Activated CD4-positive, alpha-beta T cell treated with anti-CD3 and anti-CD28 coated beads for 48 hours (primary cell): ENCODE measurements around the gene RPS21.

Experiments
- DNase-seq: peaks from one replicate; pipeline ENCODE4 v3.0.0-alpha.2; 2020

The RPS21 gene

GRCh38 chr20:62428396-62429295 lies 41.7 kb downstream of the RPS21 start:
- DNase-seq, result no peak

DNA sequence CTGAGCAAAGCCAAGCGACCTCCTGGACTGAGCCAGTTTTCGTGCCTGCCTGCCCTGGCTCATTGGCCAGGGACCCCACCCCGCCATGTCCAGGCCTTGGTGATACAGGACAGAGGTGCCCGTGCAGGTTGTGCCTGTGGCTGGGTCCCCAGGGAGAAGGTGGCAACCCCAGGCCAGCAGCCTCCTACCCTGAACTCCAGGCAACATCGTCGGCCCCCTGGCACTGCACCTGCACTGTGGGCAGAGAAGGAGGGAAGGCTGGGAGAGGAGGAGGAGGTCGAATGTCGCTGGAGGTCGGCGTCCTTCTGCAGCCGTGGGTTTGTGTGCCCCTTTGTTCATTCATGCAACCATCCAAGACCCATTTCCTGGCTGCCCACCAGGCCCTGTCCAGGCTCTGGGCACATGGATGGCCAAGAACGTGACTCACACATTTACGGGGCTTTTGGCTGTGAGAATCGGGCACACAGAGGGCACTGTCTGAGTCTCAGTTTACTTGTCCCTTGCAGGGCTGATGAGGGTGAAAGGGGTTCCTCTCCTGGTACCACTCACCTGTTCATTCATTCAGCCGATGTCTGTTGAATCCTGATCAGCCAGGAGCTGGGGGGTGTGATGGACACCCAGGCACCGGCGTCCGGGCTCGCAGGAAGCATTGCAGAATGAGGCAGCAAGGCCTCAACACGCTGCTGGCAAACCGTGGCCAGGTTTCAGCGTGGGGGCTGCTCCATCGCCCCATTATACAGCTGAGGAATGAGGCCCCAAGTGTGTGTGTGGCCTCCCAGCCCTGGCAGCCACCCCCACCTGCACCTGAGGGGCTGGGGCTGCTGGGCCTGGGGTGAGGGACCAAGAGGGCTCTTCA lies 42.8 kb downstream of the RPS21 start:
- no peak for DNase-seq

DNA sequence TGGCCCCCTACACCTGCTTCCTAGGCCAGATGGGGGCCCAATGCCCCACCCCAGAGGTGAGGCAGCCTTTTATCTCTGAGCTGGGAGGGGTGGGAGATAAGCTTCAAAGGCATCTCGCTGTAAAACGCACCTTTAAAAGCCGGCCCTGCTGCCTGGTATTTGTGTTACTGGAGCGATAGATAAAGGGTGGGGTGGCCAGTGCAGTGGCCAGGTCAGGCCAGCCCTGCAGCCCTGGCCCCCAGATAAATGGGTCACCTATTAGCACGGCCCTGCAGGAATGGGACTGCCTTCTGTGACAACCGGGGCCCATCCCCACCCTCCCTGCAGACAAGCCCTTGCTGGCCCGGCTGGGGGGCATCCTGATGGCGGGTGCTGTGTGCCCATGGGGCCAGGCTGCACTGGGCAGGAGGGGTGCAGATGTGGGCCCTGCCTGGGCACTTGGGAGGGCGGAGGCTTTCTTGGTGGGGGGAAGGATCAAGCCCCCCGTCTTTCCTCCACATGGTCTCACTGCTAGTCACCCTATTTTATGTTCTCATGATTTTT lies 43.5 kb downstream of the RPS21 start:
- no peak for DNase-seq

- DNase-seq, result no peak
These were observed 44.1 kb downstream of the RPS21 start for GRCh38 chr20:62430866-62431447.

DNA sequence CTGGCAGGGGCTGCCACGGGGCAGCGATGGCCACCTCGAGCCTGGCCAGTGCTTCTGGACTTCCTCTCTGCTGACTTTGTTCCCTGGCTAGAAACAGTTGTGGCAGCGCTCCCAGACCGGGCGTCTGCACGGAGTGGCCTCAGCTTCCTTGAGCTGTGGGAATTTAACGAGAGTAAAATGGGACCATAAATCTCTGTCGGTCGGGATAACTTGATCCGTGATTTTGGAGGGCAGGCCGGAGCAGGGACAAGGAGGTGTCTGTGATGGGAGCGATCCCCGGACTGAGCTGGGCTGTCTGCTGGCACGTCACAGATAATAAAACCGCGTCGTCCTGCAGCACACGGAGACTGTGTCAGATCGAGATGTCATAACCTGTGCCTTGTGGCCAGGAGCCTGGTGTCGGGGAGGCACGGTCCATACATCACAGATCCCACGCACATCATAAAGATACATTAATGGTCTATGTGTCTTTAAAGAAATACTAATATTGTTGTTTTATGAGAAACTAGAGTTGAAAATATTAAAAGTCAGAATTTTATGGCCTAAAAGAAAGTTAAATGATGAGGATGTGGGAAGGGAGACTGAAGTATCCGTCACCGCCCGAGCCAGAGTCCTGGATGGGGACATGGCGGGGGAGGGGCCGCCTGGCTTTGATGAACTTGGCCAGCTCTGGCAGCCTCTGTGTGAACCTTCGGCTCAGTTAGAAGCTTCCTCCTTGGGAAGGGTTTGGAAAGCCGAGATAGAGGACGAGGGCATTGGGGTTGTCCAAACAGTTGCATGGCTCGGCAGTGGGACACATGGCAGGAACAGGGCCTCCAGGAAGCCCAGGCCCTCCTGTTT lies 47.0 kb downstream of the RPS21 start:
- DNase-seq, result no peak

- DNase-seq, result no peak
These were observed 49.8 kb downstream of the RPS21 start for GRCh38 chr20:62436692-62437091.

DNA sequence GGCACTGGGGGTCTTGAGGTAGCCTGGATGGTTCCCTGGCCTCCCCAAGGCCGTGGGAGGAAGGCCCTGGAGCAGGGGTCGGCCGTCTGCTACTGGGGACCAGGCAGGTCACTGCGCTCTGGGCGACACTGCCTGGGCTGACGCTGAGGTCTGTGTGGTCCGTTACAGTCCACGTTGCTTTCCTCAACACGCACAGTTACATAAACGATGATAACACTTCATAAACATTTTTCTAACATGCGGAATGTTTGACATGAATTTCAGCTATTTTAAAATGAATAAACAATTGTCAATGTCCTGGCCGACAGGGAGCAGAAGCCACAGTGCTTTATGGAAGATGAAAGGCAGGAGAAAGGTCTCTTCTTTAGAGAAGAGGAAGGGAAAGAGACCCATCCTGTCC lies 50.6 kb downstream of the RPS21 start:
- DNase-seq, result no peak

- no peak for DNase-seq
These were observed 51.0 kb downstream of the RPS21 start for GRCh38 chr20:62437927-62438326.
